ENCODE measurements around the gene CDT1. TPM values are rescaled to one million over a fixed set of nuclear protein-coding genes. Genes with fewer than 3 reads are reported as not detected.

Gene CDT1
- polyA plus RNA-seq, 1 donor = 13.3 TPM

- no peak for DNase-seq
These were observed 52.7 kb downstream of the CDT1 start for GRCh38 chr16:88856122-88856827.

- DNase-seq = peak; percentile 93
These were observed 53.5 kb downstream of the CDT1 start, which contains the start of the genes GALNS and TRAPPC2L for GRCh38 chr16:88856828-88857727. Gene GALNS (minus strand): TSS chr16:88856947. CDS start chr16:88856877, 70 bp downstream. Gene TRAPPC2L (plus strand): TSS chr16:88857127. CDS start chr16:88857151, 24 bp downstream.

- peak; percentile 59 for DNase-seq
These were observed 54.2 kb downstream of the CDT1 start for GRCh38 chr16:88857728-88858339.

Other genes starting within 250 kb of the CDT1 start
- gene ZC3H18, start 233.4 kb upstream of the CDT1 start, polyA plus RNA-seq (ENCODE audit: insufficient read length) = 35.8 TPM
- 0.13 TPM for gene IL17C, start 165.2 kb upstream of the CDT1 start, polyA plus RNA-seq (ENCODE audit: insufficient read length)
- 84.5 TPM for gene CYBA, start 152.7 kb upstream of the CDT1 start, polyA plus RNA-seq (ENCODE audit: insufficient read length)
- gene MVD, start 140.7 kb upstream of the CDT1 start, polyA plus RNA-seq (ENCODE audit: insufficient read length) = 24.5 TPM
- gene SNAI3, start 117.3 kb upstream of the CDT1 start, polyA plus RNA-seq (ENCODE audit: insufficient read length) = 0.58 TPM
- gene RNF166, start 97.4 kb upstream of the CDT1 start, polyA plus RNA-seq (ENCODE audit: insufficient read length) = 15.3 TPM
- 8.2 TPM for gene CTU2, start 97.3 kb upstream of the CDT1 start, polyA plus RNA-seq (ENCODE audit: insufficient read length)
- 31.9 TPM for gene PIEZO1, start 18.6 kb upstream of the CDT1 start, polyA plus RNA-seq (ENCODE audit: insufficient read length)
- 72.3 TPM for gene APRT, start 8.1 kb downstream of the CDT1 start, polyA plus RNA-seq (ENCODE audit: insufficient read length)
- gene GALNS, start 53.2 kb downstream of the CDT1 start, polyA plus RNA-seq (ENCODE audit: insufficient read length) = 22.2 TPM
- 73.7 TPM for gene TRAPPC2L, start 53.3 kb downstream of the CDT1 start, polyA plus RNA-seq (ENCODE audit: insufficient read length)
- not detected for gene PABPN1L, start 62.9 kb downstream of the CDT1 start, polyA plus RNA-seq (ENCODE audit: insufficient read length)
- 2.1 TPM for gene CBFA2T3, start 173.4 kb downstream of the CDT1 start, polyA plus RNA-seq (ENCODE audit: insufficient read length)